Nephron progenitor cell (in vitro differentiated cells): ENCODE measurements around the gene SPTB.

Experiments used
- DNase-seq: peaks from one replicate; pipeline ENCODE4 v3.0.0; 2021
- H3K27ac Mint-ChIP-seq: 2 replicates; pipeline ENCODE4 v1.8.0; 2021; ENCODE audit warnings: mild to moderate bottlenecking, moderate library complexity, mixed read lengths
- H3K27me3 Mint-ChIP-seq: 2 replicates; pipeline ENCODE4 v1.8.0; 2021; ENCODE audit warnings: mild to moderate bottlenecking, low read depth, mixed read lengths; ENCODE audit not compliant: poor library complexity
- H3K36me3 Mint-ChIP-seq: 2 replicates; pipeline ENCODE4 v1.8.0; 2021; ENCODE audit warnings: low read depth, mixed read lengths
- H3K4me1 Mint-ChIP-seq: 2 replicates; pipeline ENCODE4 v1.8.0; 2021; ENCODE audit warnings: mixed read lengths
- H3K4me3 Mint-ChIP-seq: 2 replicates; pipeline ENCODE4 v1.8.0; 2021; ENCODE audit warnings: mild to moderate bottlenecking, moderate library complexity, mixed read lengths
- H3K9me3 Mint-ChIP-seq: 2 replicates; pipeline ENCODE4 v1.8.0; 2021; ENCODE audit warnings: mild to moderate bottlenecking, moderate library complexity, mixed read lengths
- TF ChIP-seq, protein P1 (sequence below): fragments of 200-600 bp; sonication (generic); IDR thresholded peaks from 2 replicates; pipeline ENCODE4 v1.5.0; 2021; ENCODE audit warnings: antibody characterized with exemption

Gene SPTB

GRCh38 chr14:64831419-64831818, 48.3 kb downstream of the SPTB start:
- no peak for DNase-seq
- Mint-ChIP-seq H3K27ac (no peak overlapping the region), H3K4me3 (no peak overlapping the region), H3K36me3 (no peaks in the 10 kb centered on the region), H3K27me3 (peaks cover 4% of the 10 kb centered on the region), H3K4me1 (peaks cover 13% of the 10 kb centered on the region), H3K9me3 (no peaks in the 10 kb centered on the region)
- TF ChIP-seq, protein P1, sequence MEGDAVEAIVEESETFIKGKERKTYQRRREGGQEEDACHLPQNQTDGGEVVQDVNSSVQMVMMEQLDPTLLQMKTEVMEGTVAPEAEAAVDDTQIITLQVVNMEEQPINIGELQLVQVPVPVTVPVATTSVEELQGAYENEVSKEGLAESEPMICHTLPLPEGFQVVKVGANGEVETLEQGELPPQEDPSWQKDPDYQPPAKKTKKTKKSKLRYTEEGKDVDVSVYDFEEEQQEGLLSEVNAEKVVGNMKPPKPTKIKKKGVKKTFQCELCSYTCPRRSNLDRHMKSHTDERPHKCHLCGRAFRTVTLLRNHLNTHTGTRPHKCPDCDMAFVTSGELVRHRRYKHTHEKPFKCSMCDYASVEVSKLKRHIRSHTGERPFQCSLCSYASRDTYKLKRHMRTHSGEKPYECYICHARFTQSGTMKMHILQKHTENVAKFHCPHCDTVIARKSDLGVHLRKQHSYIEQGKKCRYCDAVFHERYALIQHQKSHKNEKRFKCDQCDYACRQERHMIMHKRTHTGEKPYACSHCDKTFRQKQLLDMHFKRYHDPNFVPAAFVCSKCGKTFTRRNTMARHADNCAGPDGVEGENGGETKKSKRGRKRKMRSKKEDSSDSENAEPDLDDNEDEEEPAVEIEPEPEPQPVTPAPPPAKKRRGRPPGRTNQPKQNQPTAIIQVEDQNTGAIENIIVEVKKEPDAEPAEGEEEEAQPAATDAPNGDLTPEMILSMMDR, result no peak

DNA sequence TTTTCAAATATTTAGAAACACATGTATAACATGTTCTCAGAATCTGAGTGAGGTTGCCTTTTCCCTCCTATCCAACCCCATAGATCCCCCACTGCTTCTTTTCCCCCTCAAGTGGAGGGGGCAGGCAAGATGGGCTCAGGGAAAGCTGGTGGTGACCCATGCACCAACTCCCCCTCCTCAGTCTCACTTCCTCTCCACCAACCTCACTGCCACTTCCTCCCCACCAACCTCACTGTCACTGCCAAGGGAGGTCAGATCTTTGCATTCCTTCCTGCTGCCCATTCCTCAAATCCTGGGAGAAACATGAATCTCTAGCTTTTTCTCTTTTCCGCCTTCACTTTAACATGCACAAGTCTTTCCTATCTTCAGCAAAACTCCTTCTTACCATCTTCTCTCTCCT, 48.7 kb downstream of the SPTB start:
- no peak for DNase-seq
- no peaks in the 10 kb centered on the region for H3K9me3 Mint-ChIP-seq

DNA sequence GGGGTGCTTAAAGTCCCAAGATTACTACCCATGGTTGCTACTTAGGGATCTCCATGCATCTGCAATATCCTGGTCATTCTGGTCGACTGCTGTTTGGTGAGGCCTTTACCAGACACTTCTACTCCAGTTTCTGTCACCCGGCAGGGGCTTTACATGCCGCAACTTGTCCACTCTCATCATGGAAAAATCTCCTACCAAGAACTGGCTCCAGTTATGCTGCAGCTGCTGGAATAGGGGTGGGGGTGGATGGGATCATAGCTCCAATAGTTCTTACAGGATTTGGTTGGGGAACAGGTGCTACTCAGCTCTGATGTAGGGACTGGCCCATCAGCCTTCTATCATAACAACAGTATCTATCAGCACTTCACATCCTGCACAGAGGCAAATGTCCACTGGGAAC, 51.6 kb downstream of the SPTB start:
- TF ChIP-seq, protein P1, result no peak
- Mint-ChIP-seq H3K4me1 (peaks cover 46% of the 10 kb centered on the region), H3K4me3 (no peak overlapping the region), H3K27ac (no peak overlapping the region), H3K9me3 (no peaks in the 10 kb centered on the region), H3K27me3 (peaks cover 9% of the 10 kb centered on the region), H3K36me3 (no peaks in the 10 kb centered on the region)
- DNase-seq, result no peak

More for the DNA sequence above, 48.7 kb downstream of the SPTB start:
- no peak overlapping the region for H3K27ac Mint-ChIP-seq
- H3K4me1 Mint-ChIP-seq, result peaks cover 17% of the 10 kb centered on the region
- H3K4me3 Mint-ChIP-seq, result no peak overlapping the region
- peaks cover 8% of the 10 kb centered on the region for H3K27me3 Mint-ChIP-seq
- TF ChIP-seq, protein P1, result no peak
- no peaks in the 10 kb centered on the region for H3K36me3 Mint-ChIP-seq

- Mint-ChIP-seq H3K27ac (no peak overlapping the region), H3K9me3 (no peaks in the 10 kb centered on the region), H3K27me3 (peaks cover 17% of the 10 kb centered on the region), H3K4me1 (peaks cover 59% of the 10 kb centered on the region), H3K4me3 (no peak overlapping the region), H3K36me3 (no peaks in the 10 kb centered on the region)
- DNase-seq, result no peak
- TF ChIP-seq, protein P1, result no peak
Measured at GRCh38 chr14:64826845-64827244, 52.9 kb downstream of the SPTB start.

DNA sequence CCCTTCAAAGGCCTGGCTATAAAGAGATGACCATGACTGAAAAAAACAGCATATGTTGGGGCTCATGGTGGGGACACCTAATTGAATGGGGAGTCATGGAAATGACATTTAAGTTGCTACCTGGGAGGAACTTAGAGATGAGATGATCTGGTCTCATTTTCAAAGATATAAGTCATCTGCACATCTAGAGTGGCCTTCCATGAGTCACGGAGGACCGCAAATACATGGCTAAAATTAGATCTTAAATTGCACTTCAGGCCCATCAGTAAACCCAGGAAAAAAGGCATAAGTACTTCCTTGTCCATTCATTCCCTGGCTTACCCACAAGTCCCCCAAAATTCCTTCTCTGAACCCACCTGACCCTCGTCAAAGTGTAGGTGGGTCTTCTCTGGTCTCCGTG, 53.4 kb downstream of the SPTB start:
- DNase-seq, result no peak
- Mint-ChIP-seq H3K4me3 (no peak overlapping the region), H3K9me3 (no peaks in the 10 kb centered on the region), H3K36me3 (no peaks in the 10 kb centered on the region), H3K27ac (no peak overlapping the region), H3K27me3 (peaks cover 17% of the 10 kb centered on the region), H3K4me1 (peaks cover 64% of the 10 kb centered on the region)
- TF ChIP-seq, protein P1, result no peak

- peak overlapping the region; percentile 79 for H3K27ac Mint-ChIP-seq
- peak; percentile 73 for DNase-seq
- H3K4me3 Mint-ChIP-seq, result peak overlapping the region; percentile 50
- peaks cover 17% of the 10 kb centered on the region for H3K27me3 Mint-ChIP-seq
- TF ChIP-seq, protein P1, result no peak
- H3K36me3 Mint-ChIP-seq, result no peaks in the 10 kb centered on the region
- H3K4me1 Mint-ChIP-seq, result peaks cover 70% of the 10 kb centered on the region
- H3K9me3 Mint-ChIP-seq, result no peaks in the 10 kb centered on the region
Measured at GRCh38 chr14:64825509-64825908, 54.2 kb downstream of the SPTB start.
